Measurements from ENCODE around the gene SPIRE1.
"Not testable (repeated sequence)": the region's sequence is repeated elsewhere in the genome, so short reads cannot be mapped to it uniquely, and the experiment has no call there.

Gene SPIRE1

GRCh38 chr18:12597760-12598159, 60.1 kb downstream of the SPIRE1 start:
- DNase-seq = no peak

GRCh38 chr18:12595571-12596255, 62.2 kb downstream of the SPIRE1 start:
- DNase-seq = no peak

- no peak for DNase-seq
Measured at GRCh38 chr18:12593866-12594265, 64.0 kb downstream of the SPIRE1 start.

- DNase-seq = no peak
Measured at GRCh38 chr18:12592597-12593127, 65.2 kb downstream of the SPIRE1 start.

- no peak for DNase-seq
Measured at GRCh38 chr18:12589448-12589847, 68.5 kb downstream of the SPIRE1 start.

- DNase-seq = no peak
Measured at GRCh38 chr18:12586956-12587355, 71.0 kb downstream of the SPIRE1 start.

- no peak for DNase-seq
Measured at GRCh38 chr18:12585218-12585617, 72.7 kb downstream of the SPIRE1 start.

- no peak for DNase-seq
Measured at GRCh38 chr18:12580630-12581342, 77.1 kb downstream of the SPIRE1 start.

GRCh38 chr18:12579775-12580174, 78.1 kb downstream of the SPIRE1 start:
- no peak for DNase-seq

GRCh38 chr18:12577848-12578247, 80.1 kb downstream of the SPIRE1 start:
- no peak for DNase-seq

- no peak for DNase-seq
Measured at GRCh38 chr18:12574494-12575185, 83.3 kb downstream of the SPIRE1 start.

GRCh38 chr18:12571630-12572029, 86.3 kb downstream of the SPIRE1 start:
- no peak for DNase-seq

GRCh38 chr18:12569791-12570190, 88.1 kb downstream of the SPIRE1 start:
- no peak for DNase-seq

- no peak for DNase-seq
Measured at GRCh38 chr18:12567849-12568248, 90.1 kb downstream of the SPIRE1 start.

GRCh38 chr18:12564861-12565260, 93.0 kb downstream of the SPIRE1 start:
- DNase-seq = no peak

- no peak for DNase-seq
Measured at GRCh38 chr18:12564378-12564777, 93.5 kb downstream of the SPIRE1 start.

- DNase-seq = not testable (repeated sequence)
Measured at GRCh38 chr18:12560600-12560999, 97.3 kb downstream of the SPIRE1 start.

- DNase-seq = no peak
Measured at GRCh38 chr18:12559319-12559718, 98.6 kb downstream of the SPIRE1 start.

- DNase-seq = no peak
Measured at GRCh38 chr18:12556946-12557806, 100.7 kb downstream of the SPIRE1 start.

- DNase-seq = no peak
Measured at GRCh38 chr18:12554796-12555388, 103.0 kb downstream of the SPIRE1 start.

GRCh38 chr18:12552879-12553242, 105.0 kb downstream of the SPIRE1 start:
- DNase-seq = no peak
